Stomach (tissue), 4 donors: ENCODE data around the gene INPP5A.

ENCODE experiments used
- EP300 ChIP-seq: sonication (generic); formaldehyde crosslinking; IDR thresholded peaks from one replicate; pipeline ENCODE4 v1.6.1; 2017; ENCODE audit warnings: antibody characterized with exemption
- POLR2A ChIP-seq, 4 donors: fragments of 450-650 bp; IDR thresholded peaks; one replicate each; pipeline ENCODE4 v1.6.1; 2016; ENCODE audit warnings: antibody characterized with exemption in 4 of 4, control low read depth in 2 of 4, mild to moderate bottlenecking in 1 of 4, moderate library complexity in 1 of 4
- POLR2AphosphoS5 ChIP-seq, 3 donors: sonication (generic); formaldehyde crosslinking; IDR thresholded peaks; one replicate each; pipeline ENCODE4 v1.6.1; 2016; ENCODE audit warnings: antibody characterized with exemption in 3 of 3
- TF ChIP-seq, protein P1 (sequence below), 7 experiments: fragments of 450-650 bp in 4 of 7; fragments of 200-600 bp in 3 of 7; sonication (generic) in 3 of 7; IDR thresholded peaks; one replicate each; pipeline ENCODE4 v1.5.1; 2016 to 2019; ENCODE audit warnings: antibody characterized with exemption in 7 of 7, control low read depth in 2 of 7, mild to moderate bottlenecking in 1 of 7

GRCh38 chr10:132816718-132817117, 279.1 kb downstream of the INPP5A start:
- TF ChIP-seq EP300, result no peak
- TF ChIP-seq, protein P1, sequence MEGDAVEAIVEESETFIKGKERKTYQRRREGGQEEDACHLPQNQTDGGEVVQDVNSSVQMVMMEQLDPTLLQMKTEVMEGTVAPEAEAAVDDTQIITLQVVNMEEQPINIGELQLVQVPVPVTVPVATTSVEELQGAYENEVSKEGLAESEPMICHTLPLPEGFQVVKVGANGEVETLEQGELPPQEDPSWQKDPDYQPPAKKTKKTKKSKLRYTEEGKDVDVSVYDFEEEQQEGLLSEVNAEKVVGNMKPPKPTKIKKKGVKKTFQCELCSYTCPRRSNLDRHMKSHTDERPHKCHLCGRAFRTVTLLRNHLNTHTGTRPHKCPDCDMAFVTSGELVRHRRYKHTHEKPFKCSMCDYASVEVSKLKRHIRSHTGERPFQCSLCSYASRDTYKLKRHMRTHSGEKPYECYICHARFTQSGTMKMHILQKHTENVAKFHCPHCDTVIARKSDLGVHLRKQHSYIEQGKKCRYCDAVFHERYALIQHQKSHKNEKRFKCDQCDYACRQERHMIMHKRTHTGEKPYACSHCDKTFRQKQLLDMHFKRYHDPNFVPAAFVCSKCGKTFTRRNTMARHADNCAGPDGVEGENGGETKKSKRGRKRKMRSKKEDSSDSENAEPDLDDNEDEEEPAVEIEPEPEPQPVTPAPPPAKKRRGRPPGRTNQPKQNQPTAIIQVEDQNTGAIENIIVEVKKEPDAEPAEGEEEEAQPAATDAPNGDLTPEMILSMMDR (IDR thresholded peaks at IDR 0.05), result no peak
- TF ChIP-seq POLR2A (IDR thresholded peaks at IDR 0.05), result no peak
- TF ChIP-seq POLR2AphosphoS5 (IDR thresholded peaks at IDR 0.05), result no peak
